Measurements from ENCODE around the gene ZNF408. TPM values are rescaled to one million over a fixed set of nuclear protein-coding genes. Genes with fewer than 3 reads are reported as not detected.

The ZNF408 gene
- total and polyA plus RNA-seq, 2 experiments from 2014 or later = 7.8 to 10.7 TPM

- Histone ChIP-seq H4K20me1 (ENCODE audit: insufficient read depth, poor library complexity, severe bottlenecking) (no peaks in the 10 kb centered on the region), H3K4me3 (no peak overlapping the region), H3K27ac (no peak overlapping the region), H2AFZ (no peak overlapping the region), H3K9me3 (ENCODE audit: low read depth) (no peaks in the 10 kb centered on the region), H3K79me2 (no peaks in the 10 kb centered on the region), H3K9me2 (replicated peaks; ENCODE audit: insufficient read depth) (no peaks in the 10 kb centered on the region), H3K4me1 (ENCODE audit: insufficient read depth) (no peaks in the 10 kb centered on the region), H3K36me3 (replicated peaks; ENCODE audit: insufficient read depth, low read depth) (no peaks in the 10 kb centered on the region), H3K27me3 (no peaks in the 10 kb centered on the region), H3K4me2 (no peak overlapping the region)
- WGBS (ENCODE audit: low lambda C conversion rate, missing lambda C conversion rate) = 98% methylated on average over 11 of the region's 11 CpGs
- TF ChIP-seq EZH2phosphoT487 (IDR thresholded peaks at IDR 0.05; ENCODE audit: low read depth, severe bottlenecking, unreplicated experiment) (no peak), CTCF (IDR thresholded peaks at IDR 0.05; ENCODE audit: poor library complexity) (no peak), EZH2 (IDR thresholded peaks at IDR 0.05; ENCODE audit: borderline replicate concordance) (no peak)
- no peak for DNase-seq (ENCODE audit: low spot score)
These were observed 36.9 kb downstream of the ZNF408 start for GRCh38 chr11:46737699-46738098.

GRCh38 chr11:46738887-46739286 lies 38.1 kb downstream of the ZNF408 start:
- no peak for DNase-seq (ENCODE audit: low spot score)
- TF ChIP-seq EZH2 (IDR thresholded peaks at IDR 0.05; ENCODE audit: borderline replicate concordance) = no peak
- no peak for TF ChIP-seq CTCF (IDR thresholded peaks at IDR 0.05; ENCODE audit: poor library complexity)
- no peak for TF ChIP-seq EZH2phosphoT487 (IDR thresholded peaks at IDR 0.05; ENCODE audit: low read depth, severe bottlenecking, unreplicated experiment)

GRCh38 chr11:46741600-46742484 lies 41.0 kb downstream of the ZNF408 start:
- Histone ChIP-seq H3K9me2 (replicated peaks; ENCODE audit: insufficient read depth) (no peaks in the 10 kb centered on the region), H3K27ac (no peak overlapping the region), H3K4me1 (ENCODE audit: insufficient read depth) (no peaks in the 10 kb centered on the region), H3K36me3 (replicated peaks; ENCODE audit: insufficient read depth, low read depth) (no peaks in the 10 kb centered on the region), H3K4me3 (no peak overlapping the region), H4K20me1 (ENCODE audit: insufficient read depth, poor library complexity, severe bottlenecking) (no peaks in the 10 kb centered on the region), H3K79me2 (no peaks in the 10 kb centered on the region), H3K4me2 (no peak overlapping the region), H3K27me3 (no peaks in the 10 kb centered on the region), H2AFZ (no peak overlapping the region), H3K9me3 (ENCODE audit: low read depth) (no peaks in the 10 kb centered on the region)
- no peak for DNase-seq (ENCODE audit: low spot score)
- 84% methylated on average over 12 of the region's 12 CpGs for WGBS (ENCODE audit: low lambda C conversion rate, missing lambda C conversion rate)
- TF ChIP-seq CTCF (IDR thresholded peaks at IDR 0.05; ENCODE audit: poor library complexity) (no peak), EZH2 (IDR thresholded peaks at IDR 0.05; ENCODE audit: borderline replicate concordance) (no peak), EZH2phosphoT487 (IDR thresholded peaks at IDR 0.05; ENCODE audit: low read depth, severe bottlenecking, unreplicated experiment) (no peak)

More at GRCh38 chr11:46738887-46739286, 38.1 kb downstream of the ZNF408 start:
- H3K36me3 ChIP-seq (replicated peaks; ENCODE audit: insufficient read depth, low read depth) = no peaks in the 10 kb centered on the region
- H3K9me3 ChIP-seq (ENCODE audit: low read depth) = no peaks in the 10 kb centered on the region
- H3K4me3 ChIP-seq = no peak overlapping the region
- H3K79me2 ChIP-seq = no peaks in the 10 kb centered on the region
- H4K20me1 ChIP-seq (ENCODE audit: insufficient read depth, poor library complexity, severe bottlenecking) = no peaks in the 10 kb centered on the region
- no peaks in the 10 kb centered on the region for H3K9me2 ChIP-seq (replicated peaks; ENCODE audit: insufficient read depth)
- WGBS (ENCODE audit: low lambda C conversion rate, missing lambda C conversion rate) = 86% methylated on average over 6 of the region's 6 CpGs
- H3K27me3 ChIP-seq = no peaks in the 10 kb centered on the region
- no peaks in the 10 kb centered on the region for H3K4me1 ChIP-seq (ENCODE audit: insufficient read depth)
- H3K27ac ChIP-seq = no peak overlapping the region
- no peak overlapping the region for H2AFZ ChIP-seq
- no peak overlapping the region for H3K4me2 ChIP-seq
